ENCODE results near the gene FRMD4A.

- TF ChIP-seq CTCF (IDR thresholded peaks at IDR 0.05; ENCODE audit: insufficient read depth, low read length) (no peak), REST (IDR thresholded peaks at IDR 0.05; ENCODE audit: insufficient replicate concordance, low read depth) (no peak), SPI1 (IDR thresholded peaks at IDR 0.05; ENCODE audit: borderline replicate concordance, low read depth) (no peak), POLR2AphosphoS5 (IDR thresholded peaks at IDR 0.05; ENCODE audit: low read depth) (no peak)
These were observed 65.0 kb downstream of the FRMD4A start for GRCh38 chr10:14265709-14266108.

All from HL-60 (cell line).